GM21360 (cell line): ENCODE data around the gene NUCB1.

Experiments
- ATAC-seq: cut with Tn5 transposase; IDR thresholded peaks from one replicate; pipeline ENCODE4 v1.9.1; 2021; ENCODE audit warnings: mild to moderate bottlenecking, moderate library complexity; ENCODE audit not compliant: unreplicated experiment

NUCB1 gene

GRCh38 chr19:48928164-48929025, 28.3 kb downstream of the NUCB1 start:
- ATAC-seq = no peak

GRCh38 chr19:48933382-48933932, 33.3 kb downstream of the NUCB1 start, which contains the start of gene DHDH:
Gene DHDH, plus strand, starts transcription at chr19:48933699. Its CDS starts 23 bp downstream, at chr19:48933722.
- no peak for ATAC-seq

- no peak for ATAC-seq
These were observed 34.7 kb downstream of the NUCB1 start for GRCh38 chr19:48934837-48935236.

- no peak for ATAC-seq
These were observed 35.8 kb downstream of the NUCB1 start for GRCh38 chr19:48935864-48936263.

- no peak for ATAC-seq
These were observed 38.1 kb downstream of the NUCB1 start for GRCh38 chr19:48938256-48938655.

GRCh38 chr19:48940902-48941301, 40.8 kb downstream of the NUCB1 start:
- no peak for ATAC-seq

GRCh38 chr19:48943081-48943480, 43.0 kb downstream of the NUCB1 start:
- ATAC-seq = no peak

- ATAC-seq = no peak
These were observed 45.3 kb downstream of the NUCB1 start for GRCh38 chr19:48945415-48945814.

- no peak for ATAC-seq
These were observed 45.7 kb downstream of the NUCB1 start for GRCh38 chr19:48945817-48946216.

GRCh38 chr19:48946463-48947257, 46.5 kb downstream of the NUCB1 start:
- no peak for ATAC-seq

GRCh38 chr19:48947258-48947542, 47.1 kb downstream of the NUCB1 start:
- ATAC-seq = no peak

GRCh38 chr19:48950159-48950558, 50.0 kb downstream of the NUCB1 start:
- ATAC-seq = no peak

- no peak for ATAC-seq
These were observed 50.9 kb downstream of the NUCB1 start for GRCh38 chr19:48950830-48951519.

GRCh38 chr19:48953141-48953540, 53.0 kb downstream of the NUCB1 start:
- no peak for ATAC-seq

GRCh38 chr19:48953990-48954594, 54.0 kb downstream of the NUCB1 start:
- no peak for ATAC-seq

GRCh38 chr19:48954595-48955307, 54.6 kb downstream of the NUCB1 start, which contains the start of gene BAX:
Gene BAX, plus strand, starts transcription at chr19:48954875. Its CDS starts 54 bp downstream, at chr19:48954929.
- ATAC-seq = peak; percentile 86

- no peak for ATAC-seq
These were observed 55.3 kb downstream of the NUCB1 start for GRCh38 chr19:48955308-48955958.

GRCh38 chr19:48958006-48958405, 57.9 kb downstream of the NUCB1 start:
- ATAC-seq = no peak
